GM23338 (cell line): ENCODE results near the gene SULT2A1. TPM values are rescaled to one million over a fixed set of nuclear protein-coding genes. Genes with fewer than 3 reads are reported as not detected.

Experiments used
- ATAC-seq: fragments of 200-7000 bp; cut with Tn5 transposase; 3 replicates; pipeline ENCODE4 v1.9.1; 2020
- DNase-seq: peaks from one replicate; pipeline ENCODE4 v3.0.0-alpha.2; 2015; ENCODE audit warnings: low spot score
- H2AFZ ChIP-seq: fragments of 200-600 bp; sonication (generic); 2 replicates; pipeline ENCODE4 v1.8.0; 2016; ENCODE audit warnings: antibody characterized with exemption, mild to moderate bottlenecking, moderate library complexity
- H3F3A ChIP-seq: fragments of 200-600 bp; sonication (generic); replicated peaks from 2 replicates; pipeline ENCODE4 v1.8.0; 2017; ENCODE audit warnings: antibody characterized with exemption, mixed run types, low read depth
- H3K27ac ChIP-seq: fragments of 200-600 bp; sonication (generic); 2 replicates; pipeline ENCODE4 v1.6.1; 2016; ENCODE audit warnings: low read depth
- H3K27me3 ChIP-seq: fragments of 200-600 bp; sonication (generic); 2 replicates; pipeline ENCODE4 v1.8.0; 2016; ENCODE audit warnings: mild to moderate bottlenecking, mixed run types, moderate library complexity; ENCODE audit not compliant: insufficient read depth
- H3K36me3 ChIP-seq: fragments of 200-600 bp; sonication (generic); 2 replicates; pipeline ENCODE4 v1.8.0; 2016; ENCODE audit warnings: mild to moderate bottlenecking; ENCODE audit not compliant: insufficient read depth
- H3K4me1 ChIP-seq: fragments of 200-600 bp; sonication (generic); 2 replicates; pipeline ENCODE4 v1.8.0; 2016; ENCODE audit warnings: mild to moderate bottlenecking, moderate library complexity; ENCODE audit not compliant: insufficient read depth
- H3K4me2 ChIP-seq: fragments of 200-600 bp; sonication (generic); 2 replicates; pipeline ENCODE4 v1.7.1; 2017; ENCODE audit warnings: mixed run types
- H3K4me3 ChIP-seq: fragments of 200-600 bp; sonication (generic); 2 replicates; pipeline ENCODE4 v1.6.1; 2016; ENCODE audit warnings: mixed run types
- H3K79me2 ChIP-seq: fragments of 200-600 bp; sonication (generic); replicated peaks from 2 replicates; pipeline ENCODE4 v1.8.0; 2017; ENCODE audit warnings: mild to moderate bottlenecking; ENCODE audit not compliant: insufficient read depth
- H3K9me2 ChIP-seq: fragments of 200-600 bp; sonication (generic); 2 replicates; pipeline ENCODE4 v1.8.0; 2017; ENCODE audit not compliant: insufficient read depth
- H4K20me1 ChIP-seq: fragments of 200-600 bp; sonication (generic); replicated peaks from 2 replicates; pipeline ENCODE4 v1.8.0; 2017; ENCODE audit warnings: mild to moderate bottlenecking; ENCODE audit not compliant: insufficient read depth
- H3K27ac Mint-ChIP-seq: 2 replicates; pipeline ENCODE4 v1.8.0; 2020; ENCODE audit warnings: inconsistent platforms, mild to moderate bottlenecking, moderate library complexity, mixed read lengths
- H3K27me3 Mint-ChIP-seq: 3 replicates; pipeline ENCODE4 v1.8.0; 2022; ENCODE audit warnings: low read depth, mild to moderate bottlenecking, moderate library complexity, mixed read lengths, inconsistent platforms; ENCODE audit not compliant: insufficient read depth, poor library complexity
- H3K36me3 Mint-ChIP-seq: 3 replicates; pipeline ENCODE4 v1.8.0; 2021; ENCODE audit warnings: low read depth, mild to moderate bottlenecking, inconsistent platforms, moderate library complexity, mixed read lengths
- H3K4me1 Mint-ChIP-seq: 3 replicates; pipeline ENCODE4 v1.8.0; 2020; ENCODE audit warnings: mild to moderate bottlenecking, inconsistent platforms, mixed read lengths
- H3K4me3 Mint-ChIP-seq: 3 replicates; pipeline ENCODE4 v1.8.0; 2021; ENCODE audit warnings: moderate library complexity, mild to moderate bottlenecking, inconsistent platforms, mixed read lengths
- H3K9me3 Mint-ChIP-seq: 3 replicates; pipeline ENCODE4 v1.8.0; 2020; ENCODE audit warnings: moderate library complexity, mild to moderate bottlenecking, inconsistent platforms, mixed read lengths
- CREB1 ChIP-seq: fragments of 250-450 bp; sonication (Bioruptor Pico); IDR thresholded peaks from 2 replicates; pipeline ENCODE4 v1.5.0; 2020; ENCODE audit warnings: low read depth, mild to moderate bottlenecking, moderate library complexity
- ETS1 ChIP-seq: IDR thresholded peaks from 2 replicates; pipeline ENCODE4 v1.6.1; 2016; ENCODE audit warnings: antibody characterized with exemption
- EZH2 ChIP-seq: fragments of 200-600 bp; sonication (generic); IDR thresholded peaks from one replicate; pipeline ENCODE4 v1.8.0; 2017; ENCODE audit warnings: antibody characterized with exemption, mild to moderate bottlenecking, low read depth; ENCODE audit not compliant: unreplicated experiment
- EZH2phosphoT487 ChIP-seq: fragments of 200-600 bp; sonication (generic); IDR thresholded peaks from one replicate; pipeline ENCODE4 v1.8.1; 2018; ENCODE audit warnings: antibody characterized with exemption; ENCODE audit not compliant: unreplicated experiment
- JUNB ChIP-seq: IDR thresholded peaks from one replicate; pipeline ENCODE4 v1.6.1; 2016; ENCODE audit warnings: antibody characterized with exemption; ENCODE audit not compliant: unreplicated experiment
- NANOG ChIP-seq: IDR thresholded peaks from 2 replicates; pipeline ENCODE4 v1.6.1; 2016; ENCODE audit warnings: antibody characterized with exemption, borderline replicate concordance
- POLR2AphosphoS5 ChIP-seq: IDR thresholded peaks from 2 replicates; pipeline ENCODE4 v1.6.1; 2016; ENCODE audit warnings: antibody characterized with exemption, low read depth
- REST ChIP-seq: IDR thresholded peaks from one replicate; pipeline ENCODE4 v1.6.1; 2018; ENCODE audit warnings: antibody characterized with exemption; ENCODE audit not compliant: unreplicated experiment
- STAT1 ChIP-seq: IDR thresholded peaks from one replicate; pipeline ENCODE4 v1.6.1; 2016; ENCODE audit warnings: antibody characterized with exemption; ENCODE audit not compliant: unreplicated experiment
- ZNF114 ChIP-seq: fragments of 250-450 bp; sonication (Bioruptor Pico); IDR thresholded peaks from 2 replicates; pipeline ENCODE4 v1.5.0; 2020; ENCODE audit warnings: mild to moderate bottlenecking, moderate library complexity
- ZNF462 ChIP-seq: fragments of 250-450 bp; sonication (Bioruptor Pico); IDR thresholded peaks from 2 replicates; pipeline ENCODE4 v1.5.0; 2020; ENCODE audit warnings: mild to moderate bottlenecking, moderate library complexity
- polyA plus RNA-seq: library from polyadenylated mRNA; unstranded; fragments of >200 nt; fragmentation: Nextera tagmentation; extraction: Ambion mirVana; gene quantifications from 2 replicates; pipeline ENCODE4 v1.2.1, GENCODE V29; 2016
- total RNA-seq: library from RNA; depleted of rRNA; stranded (reverse); fragments of >200 nt; shearing (Covaris generic); gene quantifications from 2 replicates; pipeline ENCODE4 v1.2.3, GENCODE V29; 2014

The SULT2A1 gene
- total and polyA plus RNA-seq, 2 experiments from 2014 or later, result not detected

DNA sequence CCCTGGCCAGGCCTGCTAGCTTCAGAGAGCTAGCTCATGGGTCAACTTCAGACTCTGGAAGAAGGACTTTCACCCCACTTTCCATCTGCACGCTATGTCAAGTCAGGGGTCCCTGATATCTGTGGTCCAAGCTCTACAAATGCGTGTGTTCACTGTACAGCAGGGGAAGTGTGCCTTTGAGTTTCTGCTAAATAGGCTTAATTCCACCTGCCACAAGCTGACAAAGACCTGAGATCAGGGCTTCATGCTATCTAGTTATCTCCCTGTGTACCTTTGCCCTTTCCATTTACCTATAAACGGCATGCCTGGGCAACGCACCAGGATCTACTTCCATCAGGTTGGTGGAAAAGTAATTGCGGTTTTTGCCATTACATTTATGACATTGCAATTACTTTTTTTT, 10.7 kb upstream of the SULT2A1 start (continued):
- TF ChIP-seq ETS1, result no peak
- no peak for TF ChIP-seq CREB1 (CRISPR knock-in tag)
- TF ChIP-seq NANOG, result no peak
- TF ChIP-seq EZH2phosphoT487, result no peak
- no peak for TF ChIP-seq EZH2
- no peak for TF ChIP-seq JUNB
- TF ChIP-seq POLR2AphosphoS5, result no peak
- TF ChIP-seq STAT1, result no peak
- no peak for TF ChIP-seq ZNF114 (CRISPR knock-in tag)

- Histone ChIP-seq H3K36me3 (no peaks in the 10 kb centered on the region), H3K4me1 (no peaks in the 10 kb centered on the region), H4K20me1 (no peaks in the 10 kb centered on the region), H2AFZ (peak overlapping the region; percentile 43; the same call in 1 of the 2 replicates), H3K9me2 (no peaks in the 10 kb centered on the region), H3F3A (no peaks in the 10 kb centered on the region), H3K4me3 (no peak overlapping the region), H3K79me2 (no peaks in the 10 kb centered on the region), H3K27me3 (no peaks in the 10 kb centered on the region), H3K4me2 (no peak overlapping the region), H3K27ac (no peak overlapping the region)
- ATAC-seq (no peak), DNase-seq (no peak)
- H3K27me3 Mint-ChIP-seq, result peaks cover 3% of the 10 kb centered on the region
- H3K4me3 Mint-ChIP-seq, result no peak overlapping the region
- no peaks in the 10 kb centered on the region for H3K4me1 Mint-ChIP-seq
- peaks cover 23% of the 10 kb centered on the region for H3K9me3 Mint-ChIP-seq
- peaks cover 13% of the 10 kb centered on the region for H3K36me3 Mint-ChIP-seq
- no peak overlapping the region for H3K27ac Mint-ChIP-seq
- TF ChIP-seq STAT1, result no peak
- no peak for TF ChIP-seq ZNF462 (CRISPR knock-in tag)
- no peak for TF ChIP-seq ETS1
- TF ChIP-seq REST, result no peak
- TF ChIP-seq CREB1 (CRISPR knock-in tag), result no peak
- TF ChIP-seq EZH2, result no peak
- no peak for TF ChIP-seq NANOG
Measured at GRCh38 chr19:47896019-47896418, 9.9 kb upstream of the SULT2A1 start.
